Activated CD4-positive, alpha-beta T cell treated with anti-CD3 and anti-CD28 coated beads for 24 hours (primary cell): ENCODE measurements around the gene SNX1.
"Not testable (repeated sequence)": the region's sequence is repeated elsewhere in the genome, so short reads cannot be mapped to it uniquely, and the experiment has no call there.

Source experiments
- DNase-seq, 2 donors: peaks; one replicate each; pipeline ENCODE4 v3.0.0-alpha.2; 2020; ENCODE audit warnings: low read depth in 2 of 2

Gene SNX1

GRCh38 chr15:64095795-64096667, at the start of gene SNX1:
Gene SNX1, plus strand, starts transcription at chr15:64095982. Its CDS starts 32 bp downstream, at chr15:64096014.
- peak; percentile 96 to 97 for DNase-seq

- DNase-seq = peak; percentile 45 to 49
Observed at GRCh38 chr15:64046421-64047153, 49.2 kb upstream of the SNX1 start, which contains the start of gene DAPK2. Gene DAPK2, minus strand, starts transcription at chr15:64046485. Its CDS starts 6,224 bp downstream, at chr15:64040261.

- no peak for DNase-seq
Observed at GRCh38 chr15:64048781-64049460, 46.9 kb upstream of the SNX1 start.

- DNase-seq = no peak
Observed at GRCh38 chr15:64050281-64051092, 45.3 kb upstream of the SNX1 start.

- DNase-seq = no peak
Observed at GRCh38 chr15:64051093-64051402, 44.7 kb upstream of the SNX1 start.

GRCh38 chr15:64051407-64052259, 44.1 kb upstream of the SNX1 start:
- no peak for DNase-seq

GRCh38 chr15:64052925-64053491, 42.8 kb upstream of the SNX1 start:
- no peak for DNase-seq

- DNase-seq = not testable (repeated sequence)
Observed at GRCh38 chr15:64053674-64054073, 42.1 kb upstream of the SNX1 start.

- DNase-seq = no peak
Observed at GRCh38 chr15:64058279-64058678, 37.5 kb upstream of the SNX1 start.

GRCh38 chr15:64059104-64059503, 36.7 kb upstream of the SNX1 start:
- not testable (repeated sequence) for DNase-seq

GRCh38 chr15:64060716-64061115, 35.1 kb upstream of the SNX1 start:
- DNase-seq = no peak

- DNase-seq = no peak
Observed at GRCh38 chr15:64066451-64066850, 29.3 kb upstream of the SNX1 start.

GRCh38 chr15:64067564-64068030, 28.2 kb upstream of the SNX1 start:
- peak; percentile 51 to 52 for DNase-seq

GRCh38 chr15:64068133-64068532, 27.6 kb upstream of the SNX1 start:
- no peak for DNase-seq

- no peak for DNase-seq
Observed at GRCh38 chr15:64070106-64070505, 25.7 kb upstream of the SNX1 start.

GRCh38 chr15:64070965-64071851, 24.6 kb upstream of the SNX1 start:
- DNase-seq = no peak

- DNase-seq = no peak
Observed at GRCh38 chr15:64071931-64072765, 23.6 kb upstream of the SNX1 start.

- no peak for DNase-seq
Observed at GRCh38 chr15:64072812-64073211, 23.0 kb upstream of the SNX1 start.
